Type B pancreatic cell (in vitro differentiated cells): ENCODE results near the gene PLPPR1. TPM values are rescaled to one million over a fixed set of nuclear protein-coding genes. Genes with fewer than 3 reads are reported as not detected.

Source experiments
- DNase-seq: peaks from one replicate; pipeline ENCODE4 v3.0.0; 2021; ENCODE audit warnings: mixed read lengths; ENCODE audit not compliant: unreplicated experiment; ENCODE audit errors: extremely low spot score
- H3K27ac Mint-ChIP-seq: 2 replicates; pipeline ENCODE4 v1.8.0; 2021; ENCODE audit warnings: mild to moderate bottlenecking, mixed read lengths
- H3K27me3 Mint-ChIP-seq: 2 replicates; pipeline ENCODE4 v1.8.0; 2021; ENCODE audit warnings: mixed read lengths
- H3K36me3 Mint-ChIP-seq: 2 replicates; pipeline ENCODE4 v1.8.0; 2021; ENCODE audit warnings: mixed read lengths
- H3K4me1 Mint-ChIP-seq: one replicate; pipeline ENCODE4 v1.8.0; 2021; ENCODE audit warnings: mixed read lengths; ENCODE audit not compliant: unreplicated experiment
- H3K4me3 Mint-ChIP-seq: 2 replicates; pipeline ENCODE4 v1.8.0; 2021; ENCODE audit warnings: mild to moderate bottlenecking, mixed read lengths
- H3K9me3 Mint-ChIP-seq: 2 replicates; pipeline ENCODE4 v1.8.0; 2021; ENCODE audit warnings: mixed read lengths
- CTCF ChIP-seq: fragments of 200-600 bp; sonication (generic); conservative IDR thresholded peaks from 2 replicates; pipeline ENCODE4 v1.5.0; 2021; ENCODE audit warnings: antibody characterized with exemption, mild to moderate bottlenecking
- total RNA-seq: library from RNA; stranded (reverse); gene quantifications from 2 replicates; pipeline ENCODE4 v1.2.1, GENCODE V29; 2021; ENCODE audit warnings: low replicate concordance

PLPPR1 gene
- total RNA-seq, 1 donor from 2014 or later: 3.2 TPM

- no peak for TF ChIP-seq CTCF
- no peaks in the 10 kb centered on the region for H3K27me3 Mint-ChIP-seq
- H3K4me1 Mint-ChIP-seq: peaks cover 5% of the 10 kb centered on the region
- H3K9me3 Mint-ChIP-seq: no peaks in the 10 kb centered on the region
- no peak overlapping the region for H3K4me3 Mint-ChIP-seq
- DNase-seq: no peak
- no peaks in the 10 kb centered on the region for H3K36me3 Mint-ChIP-seq
- no peak overlapping the region for H3K27ac Mint-ChIP-seq
Observed at GRCh38 chr9:101369884-101370531, 341.5 kb downstream of the PLPPR1 start.

GRCh38 chr9:101371813-101372212, 343.3 kb downstream of the PLPPR1 start:
- DNase-seq: no peak
- H3K4me3 Mint-ChIP-seq: no peak overlapping the region
- H3K27me3 Mint-ChIP-seq: no peaks in the 10 kb centered on the region
- peaks cover 8% of the 10 kb centered on the region for H3K4me1 Mint-ChIP-seq
- no peak overlapping the region for H3K27ac Mint-ChIP-seq
- TF ChIP-seq CTCF: no peak
- no peaks in the 10 kb centered on the region for H3K9me3 Mint-ChIP-seq
- H3K36me3 Mint-ChIP-seq: no peaks in the 10 kb centered on the region

- Mint-ChIP-seq H3K4me1 (peaks cover 8% of the 10 kb centered on the region), H3K36me3 (no peaks in the 10 kb centered on the region), H3K4me3 (no peak overlapping the region), H3K9me3 (no peaks in the 10 kb centered on the region), H3K27ac (no peak overlapping the region), H3K27me3 (no peaks in the 10 kb centered on the region)
- no peak for TF ChIP-seq CTCF
- DNase-seq: no peak
Observed at GRCh38 chr9:101372327-101373118, 344.0 kb downstream of the PLPPR1 start.
